Smooth muscle cell (in vitro differentiated cells): ENCODE data around the gene SMAD7. TPM values are rescaled to one million over a fixed set of nuclear protein-coding genes. Genes with fewer than 3 reads are reported as not detected.

ENCODE experiments used
- DNase-seq: peaks from one replicate; lab custom pipeline; 2025; ENCODE audit not compliant: unreplicated experiment; lab: John Stamatoyannopoulos, UW
- H2AFZ ChIP-seq: fragments of 200-600 bp; sonication (generic); 2 replicates; pipeline ENCODE4 v1.6.0; 2016; ENCODE audit warnings: antibody characterized with exemption, low read depth, mild to moderate bottlenecking
- H3F3A ChIP-seq: fragments of 200-600 bp; sonication (generic); 2 replicates; pipeline ENCODE4 v1.6.0; 2017; ENCODE audit warnings: antibody characterized with exemption, low read depth
- H3K27ac ChIP-seq: fragments of 200-600 bp; sonication (generic); 2 replicates; pipeline ENCODE4 v1.5.1; 2016; ENCODE audit warnings: low read depth, mild to moderate bottlenecking
- H3K27me3 ChIP-seq: fragments of 200-600 bp; sonication (generic); 2 replicates; pipeline ENCODE4 v1.6.1; 2016; ENCODE audit warnings: low read depth, mild to moderate bottlenecking
- H3K36me3 ChIP-seq: fragments of 200-600 bp; sonication (generic); 2 replicates; pipeline ENCODE4 v1.5.1; 2016; ENCODE audit warnings: low read depth
- H3K4me1 ChIP-seq: fragments of 200-600 bp; sonication (generic); 2 replicates; pipeline ENCODE4 v1.5.1; 2016; ENCODE audit warnings: low read depth
- H3K4me2 ChIP-seq: fragments of 200-600 bp; sonication (generic); 2 replicates; pipeline ENCODE4 v1.6.0; 2016; ENCODE audit warnings: mild to moderate bottlenecking
- H3K4me3 ChIP-seq: fragments of 200-600 bp; sonication (generic); 2 replicates; pipeline ENCODE4 v1.5.1; 2016; ENCODE audit warnings: mild to moderate bottlenecking
- H3K79me2 ChIP-seq: fragments of 200-600 bp; sonication (generic); 2 replicates; pipeline ENCODE4 v1.6.0; 2016; ENCODE audit warnings: low read depth, mild to moderate bottlenecking
- H3K9ac ChIP-seq: fragments of 200-600 bp; sonication (generic); 2 replicates; pipeline ENCODE4 v1.6.0; 2016; ENCODE audit warnings: low read depth
- H3K9me3 ChIP-seq: fragments of 200-600 bp; sonication (generic); replicated peaks from 2 replicates; pipeline ENCODE4 v1.5.1; 2016; ENCODE audit warnings: low read depth
- H4K20me1 ChIP-seq: fragments of 200-600 bp; sonication (generic); 2 replicates; pipeline ENCODE4 v1.6.0; 2016; ENCODE audit warnings: low read depth
- CTCF ChIP-seq: fragments of 200-600 bp; sonication (generic); IDR thresholded peaks from 2 replicates; pipeline ENCODE4 v1.5.1; 2017; ENCODE audit warnings: borderline replicate concordance, mild to moderate bottlenecking, antibody characterized with exemption; ENCODE audit not compliant: insufficient read depth, poor library complexity, severe bottlenecking
- WGBS: methylation state at CpG from one replicate; pipeline ENCODE4 v1.1.7; 2016; ENCODE audit warnings: low lambda C conversion rate; 5-methylcytosine and 5-hydroxymethylcytosine counted together
- polyA plus RNA-seq: library from polyadenylated mRNA; unstranded; fragments of >200 nt; fragmentation: Nextera tagmentation; extraction: Ambion mirVana; gene quantifications from 2 replicates; pipeline ENCODE4 v1.2.1, GENCODE V29; 2016
- total RNA-seq: library from RNA; depleted of rRNA; stranded (reverse); fragments of >200 nt; gene quantifications from 2 replicates; pipeline ENCODE4 v1.2.3, GENCODE V29; 2014

Gene SMAD7
- total and polyA plus RNA-seq, 2 experiments from 2014 or later, result 114 to 134 TPM

- no peaks in the 10 kb centered on the region for H3K27me3 ChIP-seq
- no peak overlapping the region for H3K9ac ChIP-seq
- H3F3A ChIP-seq, result peaks cover 44% of the 10 kb centered on the region
- H3K36me3 ChIP-seq, result no peaks in the 10 kb centered on the region
- no peak overlapping the region for H2AFZ ChIP-seq
- H3K79me2 ChIP-seq, result no peaks in the 10 kb centered on the region
- H3K27ac ChIP-seq, result no peak overlapping the region
- TF ChIP-seq CTCF, result no peak
- no peak overlapping the region for H3K4me3 ChIP-seq
- H3K4me2 ChIP-seq, result no peak overlapping the region
- H4K20me1 ChIP-seq, result no peaks in the 10 kb centered on the region
- WGBS, result 73% methylated on average over 4 of the region's 4 CpGs
- H3K4me1 ChIP-seq, result peaks cover 4% of the 10 kb centered on the region
- no peaks in the 10 kb centered on the region for H3K9me3 ChIP-seq
- no peak for DNase-seq
These were observed 51.1 kb downstream of the SMAD7 start for GRCh38 chr18:48899558-48900174.

- no peaks in the 10 kb centered on the region for H3K36me3 ChIP-seq
- no peaks in the 10 kb centered on the region for H4K20me1 ChIP-seq
- no peak overlapping the region for H3K4me2 ChIP-seq
- H3K9ac ChIP-seq, result no peak overlapping the region
- H3K4me3 ChIP-seq, result no peak overlapping the region
- no peaks in the 10 kb centered on the region for H3K79me2 ChIP-seq
- H3K27me3 ChIP-seq, result no peaks in the 10 kb centered on the region
- H2AFZ ChIP-seq, result no peak overlapping the region
- DNase-seq, result no peak
- WGBS, result 96% methylated on average over 4 of the region's 4 CpGs
- H3K27ac ChIP-seq, result no peak overlapping the region
- H3K9me3 ChIP-seq, result no peaks in the 10 kb centered on the region
- peaks cover 5% of the 10 kb centered on the region for H3K4me1 ChIP-seq
- H3F3A ChIP-seq, result peaks cover 36% of the 10 kb centered on the region
- TF ChIP-seq CTCF, result no peak
These were observed 52.2 kb downstream of the SMAD7 start for GRCh38 chr18:48898521-48898920.

- Histone ChIP-seq H3K9me3 (no peaks in the 10 kb centered on the region), H3K27ac (peak overlapping the region; percentile 48), H3K4me3 (no peak overlapping the region), H3K79me2 (no peaks in the 10 kb centered on the region), H3K4me2 (no peak overlapping the region), H3K27me3 (no peaks in the 10 kb centered on the region), H4K20me1 (no peaks in the 10 kb centered on the region), H3K36me3 (no peaks in the 10 kb centered on the region), H3F3A (peaks cover 26% of the 10 kb centered on the region), H3K4me1 (peaks cover 9% of the 10 kb centered on the region), H2AFZ (no peak overlapping the region), H3K9ac (no peak overlapping the region)
- WGBS, result 90% methylated on average over 5 of the region's 5 CpGs
- no peak for DNase-seq
- no peak for TF ChIP-seq CTCF
These were observed 53.2 kb downstream of the SMAD7 start for GRCh38 chr18:48897531-48897930.

GRCh38 chr18:48896875-48897511, 53.8 kb downstream of the SMAD7 start:
- no peak overlapping the region for H3K9ac ChIP-seq
- no peaks in the 10 kb centered on the region for H4K20me1 ChIP-seq
- no peak overlapping the region for H2AFZ ChIP-seq
- no peaks in the 10 kb centered on the region for H3K27me3 ChIP-seq
- H3K4me1 ChIP-seq, result peaks cover 5% of the 10 kb centered on the region
- 76% methylated on average over 9 of the region's 9 CpGs for WGBS
- H3K4me2 ChIP-seq, result no peak overlapping the region
- no peak for DNase-seq
- no peaks in the 10 kb centered on the region for H3K36me3 ChIP-seq
- no peaks in the 10 kb centered on the region for H3K79me2 ChIP-seq
- peak overlapping the region; percentile 48 for H3K27ac ChIP-seq
- H3F3A ChIP-seq, result peaks cover 22% of the 10 kb centered on the region
- H3K9me3 ChIP-seq, result no peaks in the 10 kb centered on the region
- no peak overlapping the region for H3K4me3 ChIP-seq
- no peak for TF ChIP-seq CTCF
